Measurements from ENCODE around the gene ATP4B. TPM values are rescaled to one million over a fixed set of nuclear protein-coding genes. Genes with fewer than 3 reads are reported as not detected.

Gene ATP4B
- total RNA-seq, 1 donor from 2014 or later: not detected

DNA sequence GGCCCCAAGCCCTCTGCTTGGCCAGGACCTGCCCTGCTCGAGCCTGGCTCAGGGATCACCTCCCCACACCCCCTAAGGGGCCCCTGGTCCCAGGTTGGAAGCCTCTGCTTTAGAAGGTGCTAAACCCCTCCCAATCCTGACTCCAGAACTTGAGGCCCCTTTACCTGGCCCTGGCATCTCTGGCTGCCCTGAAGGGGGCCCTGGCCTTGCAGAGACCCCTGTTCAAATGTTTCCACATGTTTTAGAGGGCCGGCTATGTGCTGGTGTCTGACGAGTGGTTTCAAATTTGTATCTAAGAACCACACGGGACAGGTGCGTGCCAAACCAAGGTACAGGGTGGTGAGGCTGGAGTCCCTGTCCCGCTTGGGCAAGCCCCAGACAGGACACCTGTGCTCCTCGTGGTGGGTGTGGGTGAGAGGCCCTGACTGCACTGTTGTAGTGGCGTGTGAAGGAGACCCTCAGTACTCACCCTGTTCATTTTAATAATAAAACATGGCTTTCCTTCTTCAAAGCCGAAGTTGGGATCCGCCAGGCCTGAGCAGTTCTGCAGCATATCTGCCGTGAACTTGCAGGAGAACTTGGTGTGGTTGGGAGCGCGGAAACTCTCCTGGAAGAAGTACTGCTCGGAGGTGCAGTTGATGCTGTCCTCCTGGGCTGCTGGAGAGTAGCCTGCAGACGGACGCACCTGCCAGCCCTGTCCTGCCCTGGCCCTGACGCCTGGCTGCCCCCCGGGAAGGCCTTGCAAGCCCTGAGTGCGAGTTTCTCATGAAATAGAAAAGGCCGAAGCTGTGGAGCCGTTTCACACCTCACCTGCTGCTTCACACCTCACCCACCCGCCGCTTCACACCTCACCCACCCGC, 5.4 kb downstream of the ATP4B start:
- intact Hi-C loops (cut with micrococcal nuclease): no loop called here
- Mint-ChIP-seq H3K4me3 (no peak overlapping the region), H3K27me3 (no peaks in the 10 kb centered on the region), H3K27ac (no peak overlapping the region), H3K4me1 (peaks cover 3% of the 10 kb centered on the region), H3K36me3 (ENCODE audit: low read depth) (no peaks in the 10 kb centered on the region), H3K9me3 (no peaks in the 10 kb centered on the region)
- TF ChIP-seq, protein P1, sequence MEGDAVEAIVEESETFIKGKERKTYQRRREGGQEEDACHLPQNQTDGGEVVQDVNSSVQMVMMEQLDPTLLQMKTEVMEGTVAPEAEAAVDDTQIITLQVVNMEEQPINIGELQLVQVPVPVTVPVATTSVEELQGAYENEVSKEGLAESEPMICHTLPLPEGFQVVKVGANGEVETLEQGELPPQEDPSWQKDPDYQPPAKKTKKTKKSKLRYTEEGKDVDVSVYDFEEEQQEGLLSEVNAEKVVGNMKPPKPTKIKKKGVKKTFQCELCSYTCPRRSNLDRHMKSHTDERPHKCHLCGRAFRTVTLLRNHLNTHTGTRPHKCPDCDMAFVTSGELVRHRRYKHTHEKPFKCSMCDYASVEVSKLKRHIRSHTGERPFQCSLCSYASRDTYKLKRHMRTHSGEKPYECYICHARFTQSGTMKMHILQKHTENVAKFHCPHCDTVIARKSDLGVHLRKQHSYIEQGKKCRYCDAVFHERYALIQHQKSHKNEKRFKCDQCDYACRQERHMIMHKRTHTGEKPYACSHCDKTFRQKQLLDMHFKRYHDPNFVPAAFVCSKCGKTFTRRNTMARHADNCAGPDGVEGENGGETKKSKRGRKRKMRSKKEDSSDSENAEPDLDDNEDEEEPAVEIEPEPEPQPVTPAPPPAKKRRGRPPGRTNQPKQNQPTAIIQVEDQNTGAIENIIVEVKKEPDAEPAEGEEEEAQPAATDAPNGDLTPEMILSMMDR (IDR thresholded peaks at IDR 0.05): no peak
- ChIA-PET POLR2A (no interaction called here), CTCF (no interaction called here)
- DNase-seq: no peak
- ATAC-seq (ENCODE audit: low read depth): no peak

DNA sequence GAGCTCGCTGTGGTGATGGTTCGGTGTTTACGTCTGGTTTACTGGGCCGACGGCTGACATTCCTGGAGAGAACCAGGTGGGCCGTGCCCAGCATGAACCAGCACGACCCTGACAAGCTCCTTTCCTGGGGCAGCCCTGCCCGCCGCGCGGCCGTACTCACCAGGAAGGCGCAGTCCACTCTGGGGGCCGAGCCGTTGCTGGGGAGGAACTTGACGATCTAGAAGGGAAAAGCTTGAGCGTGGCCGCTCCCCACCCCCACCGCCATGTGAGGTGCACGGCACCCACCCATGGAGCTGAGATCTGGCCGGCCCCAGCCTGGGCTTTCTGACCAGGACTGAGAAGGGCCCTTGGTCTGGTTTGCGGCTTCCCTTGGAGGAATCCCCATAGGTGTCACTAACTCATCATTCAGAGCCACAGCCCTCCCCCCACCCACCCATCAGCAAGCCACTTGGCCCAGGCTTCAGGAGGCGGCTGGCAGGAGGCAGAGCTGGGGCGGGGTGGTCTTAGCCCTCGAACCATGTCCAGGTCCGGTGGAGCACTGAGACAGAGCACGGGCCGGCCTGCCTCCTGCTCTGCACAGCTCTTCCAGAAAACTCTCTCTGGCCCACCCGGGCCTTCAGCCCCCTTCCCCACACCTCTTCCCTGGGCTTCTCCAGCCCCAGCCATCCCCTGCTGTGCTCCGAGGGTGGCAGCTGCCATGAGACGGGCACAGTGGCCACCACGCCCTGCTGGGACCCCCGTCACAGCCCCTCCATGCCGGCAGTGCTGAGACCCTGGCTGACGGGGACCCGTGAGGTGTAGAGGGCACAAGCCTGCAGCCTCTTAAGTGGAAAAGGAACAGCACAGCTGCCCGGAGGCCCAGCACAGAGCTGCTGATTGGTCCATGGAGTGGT, 6.2 kb downstream of the ATP4B start:
- ChIA-PET POLR2A (interaction anchor here (0.5 kb wide), 1 partner anchor 14 kb away, joined by 5 read pairs; no protein-coding TSS in a partner anchor), CTCF (no interaction called here)
- no peak for ATAC-seq (ENCODE audit: low read depth)
- H3K9me3 Mint-ChIP-seq: no peaks in the 10 kb centered on the region
- intact Hi-C loops (cut with micrococcal nuclease): no loop called here
- no peaks in the 10 kb centered on the region for H3K36me3 Mint-ChIP-seq (ENCODE audit: low read depth)
- peaks cover 11% of the 10 kb centered on the region for H3K4me1 Mint-ChIP-seq
- no peaks in the 10 kb centered on the region for H3K27me3 Mint-ChIP-seq
- no peak overlapping the region for H3K4me3 Mint-ChIP-seq
- peak; percentile 9 for DNase-seq
- H3K27ac Mint-ChIP-seq: no peak overlapping the region
- TF ChIP-seq, protein P1 (IDR thresholded peaks at IDR 0.05): no peak

DNA sequence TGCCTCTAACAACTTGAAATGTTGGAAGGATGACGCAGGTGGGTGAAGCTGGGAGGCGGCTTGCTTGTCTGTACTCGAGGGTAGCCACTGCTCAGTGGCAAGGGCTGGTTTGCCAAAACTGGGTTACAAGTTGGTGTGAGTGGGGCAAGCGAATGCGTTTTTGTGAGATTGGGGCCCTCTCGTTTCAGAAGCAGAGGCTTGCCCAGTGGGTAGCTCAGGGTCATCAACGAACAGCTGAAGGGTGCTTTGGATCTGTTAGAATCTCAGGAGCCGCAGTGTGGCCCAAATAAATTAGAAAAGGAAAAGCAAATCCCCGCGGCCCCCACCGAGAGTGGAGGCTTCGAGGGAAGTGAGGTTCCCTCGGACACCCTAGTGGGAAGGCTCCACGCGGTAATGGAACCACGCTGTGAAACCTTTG, 7.3 kb downstream of the ATP4B start:
- TF ChIP-seq, protein P1 (IDR thresholded peaks at IDR 0.05): no peak
- ChIA-PET CTCF (no interaction called here), POLR2A (no interaction called here)
- intact Hi-C loops (cut with micrococcal nuclease): no loop called here
- H3K27ac Mint-ChIP-seq: no peak overlapping the region
- H3K4me3 Mint-ChIP-seq: no peak overlapping the region
- no peak for ATAC-seq (ENCODE audit: low read depth)
- no peaks in the 10 kb centered on the region for H3K27me3 Mint-ChIP-seq
- peaks cover 16% of the 10 kb centered on the region for H3K4me1 Mint-ChIP-seq
- H3K36me3 Mint-ChIP-seq (ENCODE audit: low read depth): no peaks in the 10 kb centered on the region
- DNase-seq: no peak
- H3K9me3 Mint-ChIP-seq: no peaks in the 10 kb centered on the region

DNA sequence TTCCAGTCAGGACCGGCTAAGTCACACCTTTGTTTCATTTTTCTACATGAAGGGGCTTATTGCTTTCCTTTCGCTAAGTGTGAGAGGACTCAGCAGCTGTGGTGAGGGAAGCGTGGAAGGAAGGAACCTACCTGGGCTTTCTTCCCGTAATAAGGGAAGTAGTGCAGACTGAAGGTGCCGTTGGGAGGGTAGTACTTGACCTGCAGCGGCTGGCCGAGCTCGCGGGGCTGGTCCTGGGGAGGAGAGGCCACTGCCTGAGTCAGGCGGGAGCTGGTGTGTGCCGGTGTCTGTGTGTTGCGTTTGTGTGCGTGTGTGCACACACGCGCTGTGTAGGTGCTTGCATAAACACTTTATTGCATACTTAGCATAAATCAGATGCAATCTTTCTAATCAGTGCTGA, 7.7 kb downstream of the ATP4B start:
- no peak for ATAC-seq (ENCODE audit: low read depth)
- POLR2A ChIA-PET: no interaction called here
- H3K27me3 Mint-ChIP-seq: no peaks in the 10 kb centered on the region
- intact Hi-C loops (cut with micrococcal nuclease): no loop called here
- CTCF ChIA-PET: no interaction called here
- H3K4me3 Mint-ChIP-seq: no peak overlapping the region
- DNase-seq: no peak
- H3K9me3 Mint-ChIP-seq: no peaks in the 10 kb centered on the region
- TF ChIP-seq, protein P1 (IDR thresholded peaks at IDR 0.05): no peak
- H3K27ac Mint-ChIP-seq: no peak overlapping the region
- H3K4me1 Mint-ChIP-seq: peaks cover 16% of the 10 kb centered on the region
- H3K36me3 Mint-ChIP-seq (ENCODE audit: low read depth): no peaks in the 10 kb centered on the region

DNA sequence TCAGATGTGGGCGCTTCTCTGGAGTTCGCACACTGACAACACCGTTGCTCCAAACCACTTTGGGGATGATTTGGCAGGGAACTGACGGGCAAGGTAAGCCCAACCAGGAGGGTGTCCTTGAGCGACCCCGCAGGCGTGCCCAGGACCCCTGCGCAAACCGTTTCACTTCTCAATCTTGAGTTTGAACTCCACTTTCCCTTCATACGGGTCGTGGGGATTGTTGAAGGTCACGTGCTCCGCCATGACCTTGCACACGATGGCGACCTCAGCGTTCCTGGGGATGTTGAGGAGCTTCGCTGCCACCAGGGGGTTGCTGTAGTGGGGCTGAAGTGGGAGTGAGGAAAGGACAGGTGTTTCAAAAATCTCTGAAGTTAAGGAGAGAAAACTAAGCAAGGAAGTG, 8.8 kb downstream of the ATP4B start:
- ChIA-PET CTCF (no interaction called here), POLR2A (no interaction called here)
- DNase-seq (no peak), ATAC-seq (ENCODE audit: low read depth) (no peak)
- TF ChIP-seq, protein P1 (IDR thresholded peaks at IDR 0.05): no peak
- H3K27ac Mint-ChIP-seq: no peak overlapping the region
- H3K36me3 Mint-ChIP-seq (ENCODE audit: low read depth): no peaks in the 10 kb centered on the region
- intact Hi-C loops (cut with micrococcal nuclease): no loop called here
- H3K4me3 Mint-ChIP-seq: no peak overlapping the region
- peaks cover 17% of the 10 kb centered on the region for H3K4me1 Mint-ChIP-seq
- no peaks in the 10 kb centered on the region for H3K9me3 Mint-ChIP-seq
- H3K27me3 Mint-ChIP-seq: no peaks in the 10 kb centered on the region

Data from activated B cell treated with CpG ODN at 0.5 μM for 24 hours (primary cell).